Umbilical cord (tissue), 2 donors: Measurements from ENCODE around the gene FGG. TPM values are rescaled to one million over a fixed set of nuclear protein-coding genes. Genes with fewer than 3 reads are reported as not detected.
A peak's percentile ranks its signal among the peaks of the same experiment; 100 is the strongest.

Source experiments
- DNase-seq: peaks from one replicate; pipeline ENCODE4 v3.0.0-alpha.2; 2015; ENCODE audit warnings: low spot score
- total RNA-seq: library from RNA; depleted of rRNA; stranded (reverse); fragments of >200 nt; gene quantifications from one replicate; pipeline ENCODE4 v1.2.3, GENCODE V29; 2014; ENCODE audit warnings: low replicate concordance; ENCODE audit not compliant: insufficient read depth

Gene FGG
- 19.7 TPM for total RNA-seq

DNA sequence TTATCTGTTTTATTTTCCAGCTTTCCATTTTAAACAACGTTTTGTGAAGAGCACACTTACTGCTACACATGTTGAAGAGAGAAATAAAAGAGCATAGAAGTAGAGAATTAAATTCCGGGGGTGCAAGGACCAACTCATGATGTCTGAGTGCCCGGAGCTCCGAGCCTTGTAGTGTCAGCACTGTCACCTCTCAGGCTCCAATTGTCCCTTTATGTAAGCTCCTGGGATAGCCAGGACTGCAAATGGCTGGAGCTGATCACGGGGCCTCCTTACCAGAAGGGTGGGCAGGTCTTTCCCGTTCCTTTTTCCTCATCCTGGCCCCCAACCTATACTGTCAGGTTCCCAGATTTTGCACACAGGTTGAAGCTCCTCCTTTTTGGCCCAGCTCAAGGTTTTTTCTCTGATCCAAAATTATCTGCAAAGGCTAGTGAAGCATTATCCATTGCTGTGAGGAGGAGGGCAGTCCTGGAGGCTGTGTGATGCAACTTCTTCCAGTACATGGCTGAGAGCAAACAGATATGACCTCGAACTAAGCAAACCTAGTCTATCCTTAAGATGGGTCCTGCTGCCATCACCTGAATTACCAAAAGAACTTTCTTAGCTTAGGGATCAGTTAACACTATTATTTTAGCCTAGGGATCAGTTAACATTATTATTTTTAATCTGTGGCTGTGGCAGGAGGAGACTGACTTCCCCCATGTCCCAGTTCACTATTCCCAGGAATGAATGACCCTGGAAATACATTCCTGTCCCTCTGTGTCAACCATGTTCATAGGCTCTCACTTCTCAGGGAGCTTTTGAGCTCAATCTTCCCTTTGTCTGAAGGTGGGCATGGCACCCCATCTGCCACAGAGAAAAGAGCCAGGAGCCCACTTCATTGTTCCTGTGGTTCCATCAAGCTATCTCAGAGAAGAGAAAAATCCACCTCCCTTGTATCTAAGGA, at the start of gene FGG:
Gene FGG, minus strand, starts transcription at position 185 of the 943 bp plus-strand sequence. Its CDS starts 47 bp downstream, at position 138.
- DNase-seq = no peak

GRCh38 chr4:154660052-154660451, 47.6 kb upstream of the FGG start:
- DNase-seq = peak; percentile 87

DNA sequence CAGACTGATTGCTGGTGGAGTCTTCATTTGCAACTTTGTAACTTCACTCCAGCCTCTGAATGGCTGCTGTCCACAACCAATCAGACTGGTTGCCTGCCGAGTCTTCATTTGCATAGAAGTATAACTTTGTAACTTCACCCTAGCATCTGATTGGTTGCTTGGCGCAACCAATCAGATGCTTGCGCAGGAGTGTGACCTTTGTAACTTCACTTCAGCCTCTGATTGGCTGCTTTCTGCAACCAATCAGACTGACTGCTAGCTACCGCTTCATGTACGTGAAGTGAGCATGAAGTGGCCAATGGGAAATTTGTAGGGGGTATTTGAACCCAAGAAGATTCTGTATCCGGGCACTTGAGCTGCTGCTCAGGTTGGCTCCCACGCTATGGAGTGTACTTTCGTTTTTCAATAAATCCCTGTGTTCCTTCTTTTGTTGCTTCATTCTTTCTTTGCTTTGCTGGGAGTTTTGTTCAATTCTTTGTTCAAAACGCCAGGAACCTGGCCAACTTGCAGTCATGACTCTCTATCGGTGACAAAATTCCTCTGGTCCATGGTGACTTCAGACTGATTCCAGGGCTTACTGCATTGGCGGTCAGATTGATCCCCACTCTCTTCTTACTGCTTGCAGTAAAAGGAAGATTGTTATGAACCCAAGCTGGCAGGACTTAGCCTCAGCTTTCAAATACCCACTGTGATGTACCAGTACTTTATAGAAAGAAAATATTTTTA, 46.4 kb upstream of the FGG start:
- no peak for DNase-seq

DNA sequence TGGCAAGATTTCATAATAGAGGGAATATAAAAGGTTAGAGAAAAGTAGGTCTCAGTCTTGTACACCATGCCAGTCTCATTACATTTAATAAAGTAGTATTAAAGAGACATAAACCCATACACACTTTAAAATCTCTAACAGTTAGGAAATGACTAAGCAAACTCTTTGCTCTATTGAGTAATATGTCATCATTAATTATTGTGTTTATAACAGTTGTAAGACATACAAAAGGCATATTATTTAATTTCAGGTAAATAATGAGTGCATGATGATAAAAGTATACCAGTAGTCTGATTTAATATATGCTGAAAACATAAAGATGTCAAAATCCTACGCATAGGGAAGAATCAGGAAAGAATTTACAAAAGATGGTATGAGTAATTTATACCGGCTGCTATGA, 31.0 kb upstream of the FGG start:
- DNase-seq = no peak

- DNase-seq = no peak
These were observed 30.0 kb upstream of the FGG start for GRCh38 chr4:154642373-154643009.

GRCh38 chr4:154640999-154641398, 28.5 kb upstream of the FGG start:
- no peak for DNase-seq

GRCh38 chr4:154634058-154634457, 21.6 kb upstream of the FGG start:
- DNase-seq = no peak

DNA sequence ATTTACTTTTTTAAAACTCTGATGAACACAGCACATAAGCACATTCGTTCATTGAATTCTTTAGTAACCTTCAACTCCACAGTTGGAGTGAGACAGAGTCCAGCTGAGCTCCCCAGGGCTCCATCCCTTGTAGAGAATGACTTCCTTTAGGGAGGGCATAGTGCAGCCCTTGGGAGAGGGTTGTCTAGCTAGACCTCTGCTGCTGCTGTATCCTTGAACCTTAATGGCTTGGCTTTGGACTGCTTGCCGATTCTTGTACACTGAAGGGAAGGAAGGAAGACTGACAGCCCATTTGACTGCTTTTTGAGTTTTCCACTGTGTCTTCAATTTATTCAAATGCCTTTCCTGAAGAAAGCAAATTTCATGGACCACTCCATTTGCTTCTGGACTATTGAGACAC, 19.4 kb upstream of the FGG start:
- DNase-seq = no peak

GRCh38 chr4:154630324-154630723, 17.9 kb upstream of the FGG start:
- DNase-seq = no peak

DNA sequence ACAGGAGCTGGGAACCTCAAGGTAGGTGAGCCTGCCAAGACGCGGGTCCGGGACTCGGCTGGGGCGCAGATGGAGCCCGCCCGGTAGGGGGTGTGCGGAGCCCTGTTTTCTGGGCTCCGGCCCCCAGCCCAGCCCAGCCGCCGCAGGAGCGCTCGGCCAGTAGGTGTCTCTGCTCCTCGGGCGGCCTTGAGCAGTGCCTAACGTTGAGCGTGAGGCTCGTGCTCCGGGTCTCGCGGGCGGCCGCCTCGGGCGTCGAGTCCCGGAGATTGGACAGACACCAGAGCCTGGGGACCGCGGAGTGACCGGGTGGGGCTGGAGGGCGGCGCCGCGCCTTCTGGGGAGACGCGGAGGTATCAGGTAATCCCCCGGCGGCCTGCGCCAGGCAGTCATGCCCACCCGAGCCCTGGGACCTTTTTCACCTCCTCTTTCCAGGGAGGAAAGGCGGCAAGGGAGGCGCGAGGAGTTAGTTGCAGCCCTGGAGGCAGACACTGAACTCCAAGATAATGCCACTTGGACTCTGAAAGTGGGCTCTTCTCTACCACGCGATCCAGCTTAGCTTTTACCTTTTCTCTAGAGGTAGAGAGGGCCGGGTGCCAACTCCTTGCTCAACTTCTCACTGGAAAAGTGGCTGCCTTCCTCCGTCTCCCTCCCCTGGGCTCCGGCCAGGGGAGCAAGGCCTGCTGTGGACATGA, 14.5 kb upstream of the FGG start:
- peak; percentile 61 for DNase-seq

DNA sequence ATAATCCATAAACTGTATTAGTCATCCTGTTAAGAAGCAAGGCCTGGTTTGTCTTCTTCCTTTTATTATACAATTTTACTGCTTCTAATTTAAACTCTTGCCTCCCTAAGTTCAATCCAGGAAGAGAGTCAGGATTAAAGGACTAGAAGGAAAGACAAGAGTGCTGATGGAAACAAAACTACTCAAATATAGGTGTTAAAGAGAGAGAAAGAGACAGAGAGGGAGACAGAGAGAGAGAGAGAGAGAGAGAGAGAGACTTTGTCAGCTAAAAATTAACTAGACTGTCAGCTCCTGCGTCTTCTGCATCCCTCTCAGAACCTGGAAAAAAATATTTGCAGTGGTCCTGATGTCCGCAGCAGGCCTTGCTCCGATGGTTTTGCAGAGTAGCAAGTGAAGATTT, 13.5 kb upstream of the FGG start:
- DNase-seq = peak; percentile 22

GRCh38 chr4:154623995-154624394, 11.5 kb upstream of the FGG start:
- no peak for DNase-seq

DNA sequence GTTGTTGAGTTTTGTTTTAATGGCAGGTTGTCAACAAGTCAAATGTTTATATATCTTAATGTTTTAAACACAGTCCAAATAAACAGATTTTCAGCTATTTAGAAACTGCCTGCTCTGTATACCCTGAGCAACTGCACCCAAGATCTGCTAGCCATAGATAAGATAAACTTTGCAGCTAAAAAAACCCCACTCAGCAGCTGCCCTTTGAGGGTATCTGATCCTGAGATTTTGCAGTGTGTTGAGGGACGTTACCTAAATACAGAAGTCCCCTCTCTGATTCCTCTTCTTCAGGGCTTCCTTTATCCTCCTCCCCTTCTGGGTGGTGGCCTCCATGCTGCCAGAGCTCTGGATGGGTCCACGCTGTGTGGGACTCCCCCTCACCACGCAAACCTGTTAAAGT, 11.0 kb upstream of the FGG start:
- DNase-seq = no peak

- peak; percentile 61 for DNase-seq
These were observed 10.1 kb upstream of the FGG start for GRCh38 chr4:154622598-154622997.

DNA sequence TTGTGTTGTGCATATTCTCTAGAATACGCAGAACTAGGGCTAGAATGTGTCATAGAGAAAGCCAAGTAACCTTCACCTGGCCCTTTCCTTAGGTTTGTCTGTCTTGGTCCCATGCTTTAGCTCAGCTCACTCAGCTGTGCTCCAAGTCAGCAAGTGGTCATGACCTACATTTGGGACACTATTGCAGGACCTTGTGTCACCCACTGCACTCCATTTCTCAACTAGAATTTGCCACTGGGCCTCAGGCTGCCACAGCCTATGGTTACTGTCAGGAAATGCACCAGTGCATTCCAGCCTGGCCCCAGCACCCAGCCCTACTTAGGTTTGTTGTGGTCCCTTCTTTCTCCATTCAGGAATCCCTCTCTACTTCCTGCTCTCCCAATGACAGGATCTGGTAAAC, 7.7 kb upstream of the FGG start:
- DNase-seq = no peak

- DNase-seq = peak; percentile 54
These were observed 6.4 kb upstream of the FGG start for GRCh38 chr4:154618708-154619315.

DNA sequence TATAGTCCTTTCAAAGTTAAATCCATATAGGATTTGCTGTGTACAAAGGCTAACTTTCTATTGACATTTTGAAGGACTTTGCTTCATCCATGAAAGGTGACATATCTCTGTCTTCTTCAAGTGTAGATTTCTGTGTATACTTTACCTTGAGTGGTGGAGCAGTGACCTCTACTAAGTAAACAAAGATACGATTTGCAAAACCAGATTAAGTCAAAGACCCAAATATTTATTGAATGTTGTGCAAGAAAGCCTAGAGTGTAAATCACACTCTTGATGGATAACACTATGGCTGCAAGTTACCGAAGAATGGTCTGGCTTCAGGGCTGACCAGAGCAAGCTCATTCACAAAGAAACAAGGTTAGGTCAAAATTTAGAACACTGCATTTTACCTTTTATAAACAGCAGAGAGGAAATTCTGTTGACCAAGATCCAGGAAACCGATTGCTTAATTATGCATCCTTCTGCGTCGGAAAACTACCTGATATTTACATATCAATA, 5.4 kb upstream of the FGG start:
- no peak for DNase-seq

GRCh38 chr4:154616731-154617130, 4.3 kb upstream of the FGG start:
- DNase-seq = no peak

- no peak for DNase-seq
These were observed 3.8 kb upstream of the FGG start for GRCh38 chr4:154616287-154616686.

DNA sequence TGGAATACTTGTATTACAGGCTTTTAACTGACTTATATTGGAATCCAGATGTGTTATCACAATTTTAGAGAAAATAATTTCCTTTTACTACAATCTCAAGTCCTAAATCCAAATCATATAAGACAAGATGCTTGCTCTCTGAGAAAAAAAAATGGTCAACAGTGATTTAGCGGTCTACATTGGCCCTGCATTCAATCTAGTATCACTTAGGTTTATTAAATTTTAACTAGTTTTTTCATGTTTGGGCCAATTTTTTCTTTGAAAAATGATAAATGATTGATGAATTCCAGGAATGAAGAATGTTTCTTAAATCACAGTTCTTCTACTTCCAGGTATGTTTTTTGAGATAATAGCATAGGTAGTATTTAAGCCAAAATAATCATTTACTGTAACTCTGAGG, 2.8 kb upstream of the FGG start:
- no peak for DNase-seq

DNA sequence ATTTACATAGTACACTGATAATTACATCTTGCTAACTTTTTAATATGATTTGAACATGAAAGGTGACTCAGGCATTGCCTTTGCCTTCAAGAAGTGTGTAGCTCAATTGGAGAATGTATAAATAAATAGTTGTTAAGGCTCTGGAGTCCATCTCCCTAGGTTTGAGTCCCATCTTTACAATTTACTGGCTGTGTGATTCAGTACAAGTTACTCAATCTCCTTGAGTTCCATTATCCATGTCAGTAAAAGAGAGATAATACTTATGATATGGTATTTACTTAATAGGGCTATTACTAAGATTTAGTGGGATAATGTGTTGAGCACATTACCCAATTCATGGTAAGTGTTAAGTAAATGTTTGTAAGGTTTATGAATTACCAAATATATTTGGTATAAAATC, 1.9 kb upstream of the FGG start:
- DNase-seq = no peak
